HG03196 (cell line): ENCODE results near the gene MTCL1.

Experiments used
- ATAC-seq: cut with Tn5 transposase; IDR thresholded peaks from one replicate; pipeline ENCODE4 v1.9.1; 2021; ENCODE audit not compliant: unreplicated experiment

MTCL1 gene

GRCh38 chr18:8709248-8710059 lies 4.1 kb downstream of the MTCL1 start:
- ATAC-seq: no peak

GRCh38 chr18:8711736-8712135 lies 6.4 kb downstream of the MTCL1 start:
- ATAC-seq: no peak

GRCh38 chr18:8713691-8714090 lies 8.3 kb downstream of the MTCL1 start:
- ATAC-seq: no peak

- no peak for ATAC-seq
These were observed 10.2 kb downstream of the MTCL1 start for GRCh38 chr18:8715599-8715998.

- no peak for ATAC-seq
These were observed 11.8 kb downstream of the MTCL1 start for GRCh38 chr18:8717011-8717770.

GRCh38 chr18:8718401-8718913 lies 13.1 kb downstream of the MTCL1 start:
- no peak for ATAC-seq

- ATAC-seq: no peak
These were observed 13.8 kb downstream of the MTCL1 start for GRCh38 chr18:8719192-8719591.

- no peak for ATAC-seq
These were observed 14.8 kb downstream of the MTCL1 start for GRCh38 chr18:8720141-8720540.

GRCh38 chr18:8721094-8721669 lies 15.8 kb downstream of the MTCL1 start:
- no peak for ATAC-seq

GRCh38 chr18:8721716-8722115 lies 16.4 kb downstream of the MTCL1 start:
- ATAC-seq: no peak

GRCh38 chr18:8722946-8723820 lies 17.8 kb downstream of the MTCL1 start:
- no peak for ATAC-seq

- ATAC-seq: no peak
These were observed 19.1 kb downstream of the MTCL1 start for GRCh38 chr18:8724452-8724851.

GRCh38 chr18:8726281-8726680 lies 20.9 kb downstream of the MTCL1 start:
- no peak for ATAC-seq

GRCh38 chr18:8726963-8727705 lies 21.8 kb downstream of the MTCL1 start:
- ATAC-seq: no peak

- no peak for ATAC-seq
These were observed 24.9 kb downstream of the MTCL1 start for GRCh38 chr18:8730080-8730827.

- ATAC-seq: no peak
These were observed 27.3 kb downstream of the MTCL1 start for GRCh38 chr18:8732442-8733360.

- no peak for ATAC-seq
These were observed 29.1 kb downstream of the MTCL1 start for GRCh38 chr18:8734496-8734895.

GRCh38 chr18:8735274-8735673 lies 29.9 kb downstream of the MTCL1 start:
- no peak for ATAC-seq
